GM12872 (cell line): ENCODE results near the gene ANKS1B.

Experiments
- TF ChIP-seq, protein P1 (sequence below): IDR thresholded peaks from 3 replicates; pipeline ENCODE4 v1.5.1; 2011; ENCODE audit warnings: low read depth, mild to moderate bottlenecking, low read length, moderate library complexity; ENCODE audit not compliant: insufficient read depth

ANKS1B gene

DNA sequence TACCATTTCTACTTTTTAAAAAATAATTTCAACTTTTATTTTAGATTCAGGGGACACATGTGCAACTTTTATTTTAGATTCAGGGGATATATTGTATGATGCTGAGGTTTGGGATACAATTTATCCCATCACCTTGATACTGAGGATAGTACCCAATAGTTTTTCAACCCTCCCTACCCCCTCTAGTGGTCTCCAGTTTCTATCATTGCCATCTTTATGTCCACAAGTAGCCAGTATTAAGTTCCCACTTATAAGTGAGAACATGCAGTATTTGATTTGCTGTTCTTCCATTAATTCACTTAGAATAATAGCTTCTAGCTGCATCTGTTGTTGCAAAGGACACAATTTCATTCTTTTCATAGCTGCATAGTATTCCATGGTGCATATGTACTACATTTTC is 162.5 kb downstream of the ANKS1B start:
- TF ChIP-seq, protein P1, sequence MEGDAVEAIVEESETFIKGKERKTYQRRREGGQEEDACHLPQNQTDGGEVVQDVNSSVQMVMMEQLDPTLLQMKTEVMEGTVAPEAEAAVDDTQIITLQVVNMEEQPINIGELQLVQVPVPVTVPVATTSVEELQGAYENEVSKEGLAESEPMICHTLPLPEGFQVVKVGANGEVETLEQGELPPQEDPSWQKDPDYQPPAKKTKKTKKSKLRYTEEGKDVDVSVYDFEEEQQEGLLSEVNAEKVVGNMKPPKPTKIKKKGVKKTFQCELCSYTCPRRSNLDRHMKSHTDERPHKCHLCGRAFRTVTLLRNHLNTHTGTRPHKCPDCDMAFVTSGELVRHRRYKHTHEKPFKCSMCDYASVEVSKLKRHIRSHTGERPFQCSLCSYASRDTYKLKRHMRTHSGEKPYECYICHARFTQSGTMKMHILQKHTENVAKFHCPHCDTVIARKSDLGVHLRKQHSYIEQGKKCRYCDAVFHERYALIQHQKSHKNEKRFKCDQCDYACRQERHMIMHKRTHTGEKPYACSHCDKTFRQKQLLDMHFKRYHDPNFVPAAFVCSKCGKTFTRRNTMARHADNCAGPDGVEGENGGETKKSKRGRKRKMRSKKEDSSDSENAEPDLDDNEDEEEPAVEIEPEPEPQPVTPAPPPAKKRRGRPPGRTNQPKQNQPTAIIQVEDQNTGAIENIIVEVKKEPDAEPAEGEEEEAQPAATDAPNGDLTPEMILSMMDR, result no peak

DNA sequence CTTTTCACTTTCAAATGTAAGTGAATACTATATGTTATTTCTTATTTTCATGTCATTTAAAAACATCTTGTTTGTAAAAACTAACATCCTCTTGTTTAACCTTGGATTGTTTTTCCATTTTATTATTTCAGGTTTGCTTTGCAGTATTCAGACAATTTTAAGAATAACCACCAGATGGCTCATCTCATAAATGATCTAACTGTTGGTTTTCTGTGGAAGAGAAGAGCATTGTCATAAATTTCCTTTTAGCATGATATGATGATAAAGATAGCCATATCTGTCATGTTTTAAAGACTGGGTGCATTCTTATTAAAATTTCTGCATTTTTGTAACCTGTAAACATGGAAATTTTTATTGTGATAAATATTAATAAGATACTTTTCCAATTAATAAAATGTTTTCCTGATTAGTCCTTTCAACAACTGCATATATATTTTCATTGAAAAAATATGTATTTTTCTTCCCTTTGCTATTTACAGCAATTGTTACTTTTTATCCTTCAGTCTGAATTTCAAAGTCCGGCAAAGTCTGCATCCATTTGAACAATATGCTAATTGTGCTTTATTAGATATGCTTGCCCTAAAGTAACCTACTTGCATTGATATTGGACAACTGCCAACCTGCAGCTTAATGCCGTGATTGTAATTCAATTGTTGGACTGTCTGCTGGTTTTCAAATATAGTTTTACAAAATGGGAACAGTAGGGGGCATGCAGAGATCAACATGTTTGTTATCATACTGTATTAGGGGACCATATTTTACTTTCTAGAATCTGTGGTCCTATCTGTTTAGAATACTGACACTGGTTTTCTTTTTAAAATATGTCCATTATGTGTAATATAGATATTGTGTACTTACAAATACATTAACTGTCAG is 173.8 kb downstream of the ANKS1B start:
- TF ChIP-seq, protein P1, result 0 out of 3 replicates have a peak, but pooled peaks have one; percentile 9

GRCh38 chr12:99809909-99810308 is 174.8 kb downstream of the ANKS1B start:
- TF ChIP-seq, protein P1, result no peak

- TF ChIP-seq, protein P1, result no peak
Observed at GRCh38 chr12:99806304-99806703, 178.4 kb downstream of the ANKS1B start.

DNA sequence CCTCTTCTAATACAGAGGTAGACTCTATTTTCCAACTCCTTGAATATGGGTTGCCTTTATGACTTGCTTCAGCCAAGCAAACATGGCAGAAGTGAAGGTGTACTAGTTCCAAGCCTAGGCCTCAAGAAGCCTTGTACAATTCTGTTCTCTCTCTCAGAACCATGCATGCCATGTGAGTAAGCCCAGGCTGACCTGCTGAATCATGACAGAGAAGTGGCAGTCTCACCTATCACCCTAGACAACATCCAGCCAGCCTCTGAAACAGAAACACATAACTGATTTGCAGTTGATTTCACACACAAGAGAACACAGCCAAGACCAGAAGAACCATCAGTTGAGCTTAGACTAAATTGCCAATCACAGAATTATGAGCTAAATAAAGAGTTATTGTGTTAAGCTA is 180.0 kb downstream of the ANKS1B start:
- TF ChIP-seq, protein P1, result no peak

DNA sequence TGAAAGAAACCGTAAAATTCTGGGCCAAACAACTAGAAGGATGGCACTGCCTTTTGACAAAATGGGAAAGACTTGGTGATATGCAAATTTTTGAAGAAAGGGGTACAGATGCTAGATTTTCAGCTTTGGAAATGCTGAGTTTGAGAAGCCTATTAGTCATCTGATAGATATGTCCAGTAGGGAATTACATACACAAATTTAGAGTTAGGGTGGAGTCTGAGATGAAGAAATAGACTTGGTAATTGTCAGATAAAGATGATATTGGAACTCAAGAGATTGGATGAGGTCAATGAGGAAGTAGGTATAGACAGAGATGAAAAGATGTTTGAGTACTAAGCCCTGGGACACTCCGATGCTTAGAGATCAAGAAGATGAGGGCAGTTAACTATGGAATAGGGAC is 184.1 kb downstream of the ANKS1B start:
- TF ChIP-seq, protein P1, result no peak

- TF ChIP-seq, protein P1, result no peak
Observed at GRCh38 chr12:99783421-99783820, 201.3 kb downstream of the ANKS1B start.
